Suprapubic skin (tissue), 3 donors: ENCODE data around the gene KHDC4.
A peak's percentile ranks its signal among the peaks of the same experiment; 100 is the strongest.

Experiments
- POLR2A ChIP-seq, 2 donors: fragments of 450-650 bp; IDR thresholded peaks; one replicate each; pipeline ENCODE4 v1.6.1; 2017; ENCODE audit warnings: antibody characterized with exemption in 2 of 2, mild to moderate bottlenecking in 2 of 2, moderate library complexity in 2 of 2
- TF ChIP-seq, protein P1 (sequence below), 2 donors: fragments of 200-600 bp in 1 of 2; fragments of 450-650 bp in 1 of 2; sonication (generic) in 1 of 2; IDR thresholded peaks; one replicate each; pipeline ENCODE4 v1.5.1; 2016 to 2019; ENCODE audit warnings: antibody characterized with exemption in 2 of 2, mild to moderate bottlenecking in 1 of 2, moderate library complexity in 1 of 2

DNA sequence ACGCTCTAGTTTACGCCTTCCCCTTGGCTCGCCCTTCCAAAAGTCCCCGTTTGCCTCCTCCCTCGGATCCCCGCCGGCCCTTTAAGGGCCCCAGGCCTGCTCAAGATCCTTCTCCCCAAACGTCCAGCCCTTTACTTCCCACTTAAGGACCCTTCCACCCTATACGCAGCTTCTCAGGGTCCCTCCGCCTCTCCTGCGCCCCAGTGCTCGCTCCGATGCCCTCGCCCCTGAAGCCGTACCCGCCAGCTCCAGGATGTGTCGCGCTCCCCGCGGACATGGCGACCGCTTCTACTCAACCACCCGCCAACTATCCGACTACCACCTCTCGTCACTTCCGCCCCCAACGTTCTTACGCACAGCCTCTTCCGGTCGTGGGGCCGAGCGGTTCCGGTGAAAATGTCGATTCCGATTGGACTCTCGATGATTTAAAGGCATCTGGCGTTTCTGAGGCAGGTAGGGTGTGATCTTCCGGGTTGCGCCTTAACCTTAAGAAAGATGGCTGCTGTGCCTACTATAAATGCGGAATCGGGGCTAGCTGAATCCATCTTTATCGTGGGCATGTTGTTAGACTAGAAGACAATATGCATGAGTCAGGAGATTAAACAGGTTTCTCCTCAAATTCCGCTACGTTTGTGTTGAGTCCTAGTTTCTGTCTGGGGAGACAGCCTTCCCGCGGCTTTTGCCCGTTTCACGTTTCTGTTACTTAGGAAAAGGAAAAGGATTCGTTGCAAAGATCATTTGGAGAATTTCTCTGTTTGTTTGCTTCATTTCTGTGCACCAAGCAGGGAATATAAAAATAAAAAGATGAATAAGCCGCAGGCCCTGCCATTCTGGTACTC is at the start of gene KHDC4:
- TF ChIP-seq, protein P1, sequence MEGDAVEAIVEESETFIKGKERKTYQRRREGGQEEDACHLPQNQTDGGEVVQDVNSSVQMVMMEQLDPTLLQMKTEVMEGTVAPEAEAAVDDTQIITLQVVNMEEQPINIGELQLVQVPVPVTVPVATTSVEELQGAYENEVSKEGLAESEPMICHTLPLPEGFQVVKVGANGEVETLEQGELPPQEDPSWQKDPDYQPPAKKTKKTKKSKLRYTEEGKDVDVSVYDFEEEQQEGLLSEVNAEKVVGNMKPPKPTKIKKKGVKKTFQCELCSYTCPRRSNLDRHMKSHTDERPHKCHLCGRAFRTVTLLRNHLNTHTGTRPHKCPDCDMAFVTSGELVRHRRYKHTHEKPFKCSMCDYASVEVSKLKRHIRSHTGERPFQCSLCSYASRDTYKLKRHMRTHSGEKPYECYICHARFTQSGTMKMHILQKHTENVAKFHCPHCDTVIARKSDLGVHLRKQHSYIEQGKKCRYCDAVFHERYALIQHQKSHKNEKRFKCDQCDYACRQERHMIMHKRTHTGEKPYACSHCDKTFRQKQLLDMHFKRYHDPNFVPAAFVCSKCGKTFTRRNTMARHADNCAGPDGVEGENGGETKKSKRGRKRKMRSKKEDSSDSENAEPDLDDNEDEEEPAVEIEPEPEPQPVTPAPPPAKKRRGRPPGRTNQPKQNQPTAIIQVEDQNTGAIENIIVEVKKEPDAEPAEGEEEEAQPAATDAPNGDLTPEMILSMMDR (IDR thresholded peaks at IDR 0.05), result no peak
- TF ChIP-seq POLR2A (IDR thresholded peaks at IDR 0.05), result peak; percentile 92 to 98
